GM12891 (cell line): ENCODE results near the gene NEGR1.

Experiments used
- DNase-seq: peaks from one replicate; pipeline ENCODE4 v3.0.0; 2011; ENCODE audit warnings: low spot score; ENCODE audit not compliant: insufficient read length
- FAIRE-seq: peaks from 2 replicates; lab custom pipeline; 2011; peaks lifted over from hg19 to GRCh38; lab: Jason Lieb, UNC
- PAX5 ChIP-seq: IDR thresholded peaks from 2 replicates; pipeline ENCODE4 v1.6.1; 2011; ENCODE audit warnings: low read length, moderate library complexity, mild to moderate bottlenecking; ENCODE audit not compliant: insufficient read depth, severe bottlenecking
- POLR2A ChIP-seq: IDR thresholded peaks from 2 replicates; pipeline ENCODE4 v1.6.1; 2011; ENCODE audit warnings: low read depth, low read length, control low read depth
- POLR2AphosphoS5 ChIP-seq: IDR thresholded peaks from 2 replicates; pipeline ENCODE4 v1.6.1; 2011; ENCODE audit warnings: low read depth, low read length, control low read depth
- POU2F2 ChIP-seq: IDR thresholded peaks from 2 replicates; pipeline ENCODE4 v1.6.1; 2011; ENCODE audit warnings: low read depth, mild to moderate bottlenecking, control low read depth, low read length, moderate library complexity
- SPI1 ChIP-seq: IDR thresholded peaks from 2 replicates; pipeline ENCODE4 v1.6.1; 2011; ENCODE audit warnings: low read depth, low read length, control low read depth
- TAF1 ChIP-seq: IDR thresholded peaks from 2 replicates; pipeline ENCODE4 v1.6.1; 2011; ENCODE audit warnings: low read depth, low read length, control low read depth

The NEGR1 gene

DNA sequence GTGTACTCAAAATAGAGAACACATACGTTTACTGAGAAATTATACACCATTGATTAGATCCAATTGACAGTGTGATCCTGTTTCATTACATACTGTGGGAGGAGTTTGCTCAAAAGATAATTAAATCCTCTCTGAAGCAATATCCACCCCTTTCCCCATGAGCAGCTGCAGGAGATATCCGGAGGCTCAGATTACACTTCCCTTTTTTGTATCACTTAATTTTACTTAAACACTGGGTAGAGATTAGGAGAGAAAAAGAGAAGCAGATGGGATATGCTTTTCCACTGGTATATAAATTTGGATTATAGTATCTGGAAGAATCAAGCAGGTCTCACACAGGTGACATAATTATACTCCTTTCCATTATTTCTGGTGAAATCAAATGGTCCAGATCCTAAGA lies 868.2 kb downstream of the NEGR1 start:
- DNase-seq (no peak), FAIRE-seq (no peak)
- TF ChIP-seq PAX5 (no peak), SPI1 (peak; percentile 29; the same call in 1 of the 2 replicates), POU2F2 (no peak)

DNA sequence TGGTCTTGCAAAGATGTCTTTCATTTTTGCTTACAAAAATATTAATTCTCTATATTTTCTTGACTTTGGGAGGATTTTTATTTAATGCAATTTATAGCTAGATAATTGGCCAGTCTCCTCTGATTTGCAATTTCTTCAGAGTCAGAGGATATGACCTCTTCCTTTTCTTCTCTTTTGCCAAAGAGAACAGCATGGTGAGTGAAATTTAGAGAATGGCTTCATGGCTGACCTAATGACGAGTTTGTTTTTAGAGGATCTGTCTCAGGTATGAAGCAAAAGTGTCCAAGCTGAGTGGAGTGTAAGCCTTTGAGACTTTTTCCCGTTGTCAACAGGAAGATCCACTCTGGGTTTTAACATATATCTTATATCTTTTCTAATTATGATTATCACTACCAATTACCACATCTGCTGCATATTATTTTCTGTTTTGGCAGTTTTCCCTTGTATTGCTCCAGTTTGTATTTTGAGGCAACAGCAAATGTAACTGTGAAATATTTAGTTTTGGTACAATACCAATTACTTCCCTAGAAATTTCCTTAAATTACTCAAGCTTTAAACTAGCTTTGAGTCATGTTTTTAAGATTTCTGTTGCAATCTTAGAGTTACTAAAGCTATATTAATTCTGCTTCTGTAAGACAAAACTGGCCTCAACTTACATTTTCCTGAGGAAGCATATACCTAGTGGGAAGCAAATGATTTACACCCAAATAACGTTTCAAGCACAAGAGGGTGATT lies 868.7 kb downstream of the NEGR1 start:
- no peak for FAIRE-seq
- DNase-seq: no peak
- no peak for TF ChIP-seq POLR2AphosphoS5
- no peak for TF ChIP-seq PAX5
- TF ChIP-seq TAF1: no peak
- no peak for TF ChIP-seq SPI1
- TF ChIP-seq POLR2A: no peak
- TF ChIP-seq POU2F2: no peak

DNA sequence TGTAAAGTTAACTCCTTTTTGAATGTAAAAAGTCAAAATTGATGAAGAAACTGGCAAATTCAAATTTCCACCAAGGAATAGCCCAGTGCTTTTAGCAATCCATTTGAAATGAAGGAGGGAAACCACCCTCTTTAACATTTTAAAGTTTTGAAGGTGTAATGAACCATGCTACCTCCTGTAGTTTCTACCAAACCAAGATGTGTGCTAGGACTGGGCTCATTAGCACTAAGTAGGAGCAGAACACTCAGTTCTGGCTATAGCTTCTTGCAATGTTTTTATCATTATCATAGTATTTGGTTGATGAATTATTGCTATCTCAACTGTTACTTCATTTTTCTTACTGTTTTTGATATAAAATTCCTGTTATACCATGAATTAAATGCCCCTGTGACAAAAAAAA lies 882.3 kb downstream of the NEGR1 start:
- DNase-seq (no peak), FAIRE-seq (no peak)
- no peak for TF ChIP-seq POU2F2
- TF ChIP-seq PAX5: no peak
- no peak for TF ChIP-seq TAF1
- TF ChIP-seq POLR2AphosphoS5: no peak
- no peak for TF ChIP-seq POLR2A
- TF ChIP-seq SPI1: no peak

DNA sequence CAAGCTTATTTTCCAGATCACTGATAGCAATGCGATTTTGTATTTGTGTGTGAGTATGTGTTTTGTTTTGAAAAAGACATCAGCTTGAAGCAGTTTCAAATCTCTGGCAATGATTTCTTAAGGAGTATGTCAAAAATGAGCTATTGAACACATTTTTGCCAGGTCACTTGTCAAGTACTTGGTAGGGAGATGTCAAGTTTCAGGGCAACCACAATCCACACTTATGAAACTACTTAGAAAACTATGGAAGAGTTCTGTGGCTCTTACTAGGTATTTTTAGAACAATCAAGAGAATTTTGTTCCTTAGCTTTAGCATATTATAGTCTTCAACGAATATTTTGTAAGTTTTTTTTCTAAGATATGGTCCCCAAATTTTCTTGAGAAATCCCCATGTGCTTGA lies 882.7 kb downstream of the NEGR1 start:
- FAIRE-seq (no peak), DNase-seq (no peak)
- TF ChIP-seq POLR2AphosphoS5 (no peak), SPI1 (no peak), POU2F2 (no peak), POLR2A (no peak)

DNA sequence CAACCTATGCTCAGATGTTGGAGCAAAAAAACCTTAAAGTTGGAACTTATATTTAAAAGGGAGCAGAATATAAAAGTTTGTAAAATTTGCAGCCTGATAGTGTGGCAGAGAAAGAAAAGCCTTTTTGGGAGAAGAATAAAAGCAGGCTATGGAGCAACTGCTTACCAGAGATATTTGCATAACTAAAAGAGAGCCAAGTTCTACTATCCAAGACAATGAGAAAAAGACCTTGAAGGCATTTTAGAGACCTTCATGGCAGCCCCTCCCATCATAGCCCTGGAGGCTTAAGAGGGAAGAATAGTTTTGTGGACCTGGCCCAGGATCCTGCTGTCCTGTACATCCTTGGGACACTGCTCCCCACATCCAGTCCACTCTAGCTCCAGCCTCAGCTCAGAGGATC lies 889.0 kb downstream of the NEGR1 start:
- DNase-seq (no peak), FAIRE-seq (no peak)
- no peak for TF ChIP-seq POLR2AphosphoS5
- no peak for TF ChIP-seq POLR2A
- TF ChIP-seq PAX5: no peak
- no peak for TF ChIP-seq SPI1
- no peak for TF ChIP-seq POU2F2
- TF ChIP-seq TAF1: no peak

DNA sequence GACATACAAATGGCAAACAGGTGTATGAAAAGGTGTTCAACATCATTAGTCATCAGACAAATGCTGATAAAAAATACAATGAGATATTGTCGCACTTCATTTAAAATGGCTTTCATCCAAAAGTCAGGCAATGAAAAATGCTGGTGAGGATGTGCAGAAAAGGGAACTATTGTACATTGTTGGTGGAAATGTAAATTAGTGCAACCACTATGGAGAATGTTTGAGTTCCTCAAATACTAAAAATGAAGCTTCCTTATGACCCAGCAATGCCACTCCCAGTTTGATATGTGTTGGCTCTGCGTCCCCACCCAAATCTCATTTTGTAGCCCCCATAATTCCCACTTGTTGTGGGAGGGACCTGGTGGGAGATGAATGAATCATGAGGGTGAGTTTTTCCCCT lies 891.8 kb downstream of the NEGR1 start:
- FAIRE-seq: no peak
- DNase-seq: no peak
- TF ChIP-seq POLR2A (no peak), POLR2AphosphoS5 (no peak), SPI1 (no peak), POU2F2 (no peak), TAF1 (no peak), PAX5 (no peak)

DNA sequence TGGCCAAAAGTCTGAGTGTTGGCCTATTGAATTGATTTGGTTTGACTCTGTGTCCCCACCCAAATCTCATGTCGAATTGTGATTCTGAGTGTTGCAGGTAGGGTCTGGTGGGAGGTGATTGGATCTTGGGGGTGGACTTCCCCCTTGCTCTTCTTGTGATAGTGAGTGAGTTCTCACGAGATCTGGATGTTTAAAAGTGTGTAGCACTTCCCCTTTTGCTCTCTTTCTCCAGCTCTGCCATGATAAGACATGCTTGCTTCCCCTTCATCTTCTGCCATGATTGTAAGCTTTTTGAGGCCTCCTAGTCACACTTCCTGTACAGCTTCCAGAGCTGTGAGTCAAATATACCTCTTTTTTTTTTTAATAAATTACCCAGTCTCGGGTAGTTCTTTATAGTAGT lies 904.5 kb downstream of the NEGR1 start:
- no peak for FAIRE-seq
- DNase-seq: no peak
- TF ChIP-seq TAF1 (no peak), SPI1 (peak; percentile 46), PAX5 (no peak), POLR2AphosphoS5 (no peak)

DNA sequence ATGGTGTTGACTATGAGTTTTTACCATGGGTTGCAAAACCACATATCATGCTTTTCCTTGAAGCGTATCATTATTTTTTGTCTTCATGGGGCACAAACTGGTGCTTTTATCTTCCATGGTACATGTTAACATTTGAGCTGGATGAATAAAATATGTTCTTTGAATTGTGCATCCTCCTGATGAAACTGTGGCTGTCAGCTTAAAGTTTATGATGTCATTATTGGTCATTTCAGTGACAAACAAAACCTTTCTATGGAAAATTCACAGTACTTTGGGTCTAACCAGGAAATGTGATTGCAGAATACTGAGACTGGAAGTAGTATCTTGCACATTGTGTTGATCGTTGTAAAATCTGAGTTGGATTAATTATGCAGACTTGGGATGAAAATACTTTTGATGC lies 909.8 kb downstream of the NEGR1 start:
- TF ChIP-seq POU2F2: no peak
- TF ChIP-seq PAX5: no peak
- no peak for TF ChIP-seq POLR2AphosphoS5
- no peak for TF ChIP-seq TAF1
- TF ChIP-seq POLR2A: no peak
- TF ChIP-seq SPI1: no peak
- DNase-seq (no peak), FAIRE-seq (no peak)

DNA sequence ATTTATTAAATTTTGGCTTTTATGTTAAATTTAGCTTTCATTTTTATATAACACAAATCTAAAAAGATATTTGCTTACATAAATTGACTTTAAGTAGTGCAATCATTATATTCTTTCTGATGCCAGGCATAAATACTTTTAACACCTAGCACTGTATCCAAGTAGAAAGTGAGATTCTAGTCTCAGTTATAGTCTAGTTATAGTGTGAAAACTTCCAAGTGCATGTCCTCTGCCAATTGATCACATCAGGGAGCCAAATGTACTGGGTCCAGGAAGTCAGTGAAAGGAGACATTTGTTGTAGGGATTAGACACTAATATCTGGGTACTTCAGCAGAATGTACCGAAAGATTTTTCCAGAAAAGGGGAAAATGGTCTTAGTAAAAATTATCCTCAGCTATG lies 910.8 kb downstream of the NEGR1 start:
- FAIRE-seq: no peak
- TF ChIP-seq POLR2AphosphoS5 (no peak), TAF1 (no peak), POU2F2 (no peak), SPI1 (no peak), PAX5 (no peak), POLR2A (no peak)
- no peak for DNase-seq

DNA sequence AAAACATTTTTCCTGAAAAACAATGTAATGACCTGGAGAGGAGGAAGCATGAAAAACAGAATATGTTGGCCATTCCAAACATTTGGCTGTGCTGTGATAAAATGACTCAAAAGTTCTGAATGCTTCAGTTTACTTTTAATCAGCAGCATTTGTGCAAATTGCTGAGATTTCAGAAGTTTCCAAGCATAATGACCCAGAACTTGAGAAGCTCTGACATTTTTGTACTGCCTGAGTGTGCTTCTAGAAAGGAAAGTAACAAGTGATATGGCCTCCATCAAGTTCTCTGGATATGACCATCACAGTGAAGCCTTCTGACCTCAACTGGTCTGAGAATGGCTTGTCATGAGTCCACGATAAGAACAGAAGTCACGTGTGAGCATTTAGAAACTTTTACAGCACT lies 918.1 kb downstream of the NEGR1 start:
- no peak for TF ChIP-seq POLR2AphosphoS5
- no peak for TF ChIP-seq POLR2A
- TF ChIP-seq PAX5: no peak
- no peak for TF ChIP-seq TAF1
- no peak for TF ChIP-seq POU2F2
- TF ChIP-seq SPI1: no peak
- DNase-seq: no peak
- no peak for FAIRE-seq

DNA sequence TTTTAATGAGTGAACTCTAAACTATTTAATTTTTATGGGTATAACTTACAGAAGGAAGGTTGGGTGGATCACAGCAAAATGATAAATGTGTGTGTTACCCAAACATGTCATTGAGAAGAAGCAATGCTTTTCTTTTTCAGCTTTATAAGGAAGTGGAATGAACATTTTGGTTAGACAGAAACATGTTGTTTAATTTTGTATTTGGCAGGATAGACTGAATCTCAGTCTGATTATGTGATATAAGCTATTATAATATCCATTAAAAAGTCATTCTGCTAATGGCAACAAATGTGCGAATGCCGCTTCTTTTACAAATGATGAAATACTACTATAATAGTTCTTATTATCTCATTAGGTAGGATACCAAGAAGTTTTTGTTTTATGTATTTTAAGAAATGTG lies 919.6 kb downstream of the NEGR1 start:
- DNase-seq: no peak
- FAIRE-seq: no peak
- TF ChIP-seq PAX5 (no peak), POLR2A (no peak), SPI1 (no peak), TAF1 (no peak), POU2F2 (no peak), POLR2AphosphoS5 (no peak)
